Caco-2 (cell line): ENCODE data around the gene PIGL. TPM values are rescaled to one million over a fixed set of nuclear protein-coding genes. Genes with fewer than 3 reads are reported as not detected.

Experiments used
- BruUV-seq: library from RNA; stranded (reverse); fragments of 400-500 nt; replicated peaks from 2 replicates; lab custom pipeline; 2021; lab: Mats Ljungman, UMichigan
- CTCF ChIA-PET: fragments of 300-600 bp; sonication (Branson Sonifier 250); formaldehyde crosslinking; loops from one replicate; lab custom pipeline; 2022; ENCODE audit warnings: antibody characterized with exemption; lab: Charles Lee
- POLR2A ChIA-PET: fragments of 300-600 bp; sonication (Branson Sonifier 250); formaldehyde crosslinking; loops from one replicate; lab custom pipeline; 2022; ENCODE audit warnings: antibody characterized with exemption; lab: Charles Lee
- DNase-seq, 2 experiments: peaks; one replicate each; pipeline versions ENCODE4 v3.0.0 to v3.0.0-alpha.2; 2020 to 2022
- H3K27me3 ChIP-seq: replicated peaks from 2 replicates; pipeline ENCODE4 v1.6.0; 2011; ENCODE audit warnings: low read length; ENCODE audit not compliant: control insufficient read depth, insufficient read depth
- H3K36me3 ChIP-seq: 2 replicates; pipeline ENCODE4 v1.5.1; 2011; ENCODE audit warnings: low read length; ENCODE audit not compliant: control insufficient read depth, insufficient read depth
- H3K4me1 ChIP-seq: fragments of 250-450 bp; sonication (Bioruptor Pico); 2 replicates; pipeline ENCODE4 v1.5.1; 2020; ENCODE audit warnings: mild to moderate bottlenecking
- H3K4me3 ChIP-seq: 2 replicates; pipeline ENCODE4 v1.5.1; 2011; ENCODE audit warnings: low read depth, mild to moderate bottlenecking, control low read depth, low read length
- H3K9me3 ChIP-seq: fragments of 250-450 bp; sonication (Bioruptor Pico); 2 replicates; pipeline ENCODE4 v1.5.1; 2020; ENCODE audit warnings: mild to moderate bottlenecking, moderate library complexity
- H3K27ac Mint-ChIP-seq: one replicate; pipeline ENCODE4 v1.8.0; 2022; ENCODE audit warnings: mixed read lengths; ENCODE audit not compliant: unreplicated experiment
- H3K27me3 Mint-ChIP-seq: one replicate; pipeline ENCODE4 v1.8.0; 2022; ENCODE audit warnings: mixed read lengths; ENCODE audit not compliant: insufficient read depth, unreplicated experiment
- H3K36me3 Mint-ChIP-seq: one replicate; pipeline ENCODE4 v1.8.0; 2022; ENCODE audit warnings: mild to moderate bottlenecking, mixed read lengths; ENCODE audit not compliant: insufficient read depth, unreplicated experiment
- H3K4me1 Mint-ChIP-seq: one replicate; pipeline ENCODE4 v1.8.0; 2022; ENCODE audit warnings: low read depth, mixed read lengths; ENCODE audit not compliant: unreplicated experiment
- H3K4me3 Mint-ChIP-seq: one replicate; pipeline ENCODE4 v1.8.0; 2022; ENCODE audit warnings: mild to moderate bottlenecking, moderate library complexity, mixed read lengths; ENCODE audit not compliant: unreplicated experiment
- H3K9me3 Mint-ChIP-seq: one replicate; pipeline ENCODE4 v1.8.0; 2022; ENCODE audit warnings: mixed read lengths; ENCODE audit not compliant: unreplicated experiment
- intact Hi-C: fragments of 100-400 bp; cut with micrococcal nuclease; formaldehyde crosslinking; loops from one replicate; pipeline ENCODE4 v1.10.0; 2022; ENCODE audit not compliant: unreplicated experiment
- total RNA-seq: library from RNA; stranded (reverse); gene quantifications from 2 replicates; pipeline ENCODE4 v1.2.3, GENCODE V29; 2022
- TF ChIP-seq, protein P1 (sequence below), 2 experiments: fragments of 200-600 bp in 1 of 2; IDR thresholded peaks; 1 replicate in 1 of 2; 2 replicates in 1 of 2; pipeline versions ENCODE4 v1.5.1 to v1.8.0; 2011 to 2022; ENCODE audit warnings: antibody characterized with exemption in 1 of 2, control low read depth in 1 of 2, inconsistent platforms in 1 of 2, low read depth in 1 of 2, low read length in 1 of 2, mild to moderate bottlenecking in 1 of 2, moderate library complexity in 1 of 2; ENCODE audit not compliant: insufficient read depth in 1 of 2, severe bottlenecking in 1 of 2, unreplicated experiment in 1 of 2

The PIGL gene
- total RNA-seq, 1 experiment from 2014 or later = 21.1 TPM

DNA sequence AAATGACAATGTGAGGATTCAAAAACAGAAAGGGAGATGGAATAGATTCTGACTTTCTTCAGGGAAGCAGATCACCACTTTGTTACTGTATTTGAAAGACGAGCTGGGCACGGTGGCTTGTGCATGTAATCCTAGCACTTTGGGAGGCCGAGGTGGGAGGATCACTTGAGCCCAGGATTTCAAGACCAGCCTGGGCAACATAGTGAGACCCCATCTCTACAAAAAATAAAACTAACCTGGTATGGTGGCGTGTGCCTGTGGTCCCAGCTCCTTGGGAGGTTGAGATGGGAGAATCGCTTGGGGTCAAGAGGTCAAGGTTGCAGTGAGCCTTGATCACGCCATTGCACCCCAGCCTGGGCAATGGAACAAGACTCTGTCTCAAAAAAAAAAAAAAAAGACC is 34.0 kb downstream of the PIGL start:
- intact Hi-C loops = no loop called here
- H3K4me1 ChIP-seq = peaks cover 8% of the 10 kb centered on the region; the same call in 1 of the 2 replicates
- H3K9me3 ChIP-seq = no peaks in the 10 kb centered on the region
- DNase-seq = no peak
- no peak overlapping the region for H3K4me3 ChIP-seq
- Mint-ChIP-seq H3K9me3 (no peaks in the 10 kb centered on the region), H3K27me3 (no peaks in the 10 kb centered on the region), H3K4me1 (peaks cover 13% of the 10 kb centered on the region), H3K4me3 (no peak overlapping the region), H3K27ac (no peak overlapping the region), H3K36me3 (peaks cover 16% of the 10 kb centered on the region)
- no peaks in the 10 kb centered on the region for H3K36me3 ChIP-seq
- no TSS peak for BruUV-seq
- TF ChIP-seq, protein P1, sequence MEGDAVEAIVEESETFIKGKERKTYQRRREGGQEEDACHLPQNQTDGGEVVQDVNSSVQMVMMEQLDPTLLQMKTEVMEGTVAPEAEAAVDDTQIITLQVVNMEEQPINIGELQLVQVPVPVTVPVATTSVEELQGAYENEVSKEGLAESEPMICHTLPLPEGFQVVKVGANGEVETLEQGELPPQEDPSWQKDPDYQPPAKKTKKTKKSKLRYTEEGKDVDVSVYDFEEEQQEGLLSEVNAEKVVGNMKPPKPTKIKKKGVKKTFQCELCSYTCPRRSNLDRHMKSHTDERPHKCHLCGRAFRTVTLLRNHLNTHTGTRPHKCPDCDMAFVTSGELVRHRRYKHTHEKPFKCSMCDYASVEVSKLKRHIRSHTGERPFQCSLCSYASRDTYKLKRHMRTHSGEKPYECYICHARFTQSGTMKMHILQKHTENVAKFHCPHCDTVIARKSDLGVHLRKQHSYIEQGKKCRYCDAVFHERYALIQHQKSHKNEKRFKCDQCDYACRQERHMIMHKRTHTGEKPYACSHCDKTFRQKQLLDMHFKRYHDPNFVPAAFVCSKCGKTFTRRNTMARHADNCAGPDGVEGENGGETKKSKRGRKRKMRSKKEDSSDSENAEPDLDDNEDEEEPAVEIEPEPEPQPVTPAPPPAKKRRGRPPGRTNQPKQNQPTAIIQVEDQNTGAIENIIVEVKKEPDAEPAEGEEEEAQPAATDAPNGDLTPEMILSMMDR (IDR thresholded peaks at IDR 0.05; ENCODE audit: insufficient read depth in 1 of 2, low read depth in 1 of 2, low read length in 1 of 2, severe bottlenecking in 1 of 2, unreplicated experiment in 1 of 2) = no peak
- ChIA-PET CTCF (no interaction called here), POLR2A (no interaction called here)
- no peaks in the 10 kb centered on the region for H3K27me3 ChIP-seq

DNA sequence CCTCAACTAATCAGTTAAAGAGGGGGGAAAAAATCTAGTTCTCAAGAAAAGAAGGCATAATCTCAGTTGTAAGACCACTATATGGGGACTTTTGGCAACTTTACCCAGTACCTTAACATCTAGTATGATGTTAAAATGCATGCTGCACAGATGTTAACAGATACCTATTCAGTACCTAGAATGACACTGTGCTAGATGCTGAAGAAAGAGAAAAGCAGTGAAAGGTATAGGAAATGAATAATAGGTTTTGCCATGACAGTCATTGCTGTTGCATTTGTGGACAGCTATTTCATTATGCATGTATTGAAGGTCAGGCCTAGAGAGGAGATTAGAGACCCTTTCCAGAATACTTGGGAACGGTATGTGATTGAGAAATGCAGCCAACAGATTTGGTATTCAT is 34.5 kb downstream of the PIGL start:
- Histone ChIP-seq H3K4me1 (peaks cover 8% of the 10 kb centered on the region; the same call in 1 of the 2 replicates), H3K27me3 (no peaks in the 10 kb centered on the region), H3K36me3 (no peaks in the 10 kb centered on the region), H3K4me3 (no peak overlapping the region), H3K9me3 (no peaks in the 10 kb centered on the region)
- peaks cover 16% of the 10 kb centered on the region for H3K36me3 Mint-ChIP-seq
- CTCF ChIA-PET = no interaction called here
- H3K4me3 Mint-ChIP-seq = no peak overlapping the region
- TF ChIP-seq, protein P1 (IDR thresholded peaks at IDR 0.05; ENCODE audit: insufficient read depth in 1 of 2, low read depth in 1 of 2, low read length in 1 of 2, severe bottlenecking in 1 of 2, unreplicated experiment in 1 of 2) = no peak
- BruUV-seq = no TSS peak
- DNase-seq = no peak
- H3K27me3 Mint-ChIP-seq = no peaks in the 10 kb centered on the region
- H3K4me1 Mint-ChIP-seq = peaks cover 13% of the 10 kb centered on the region
- intact Hi-C loops = no loop called here
- POLR2A ChIA-PET = no interaction called here
- no peaks in the 10 kb centered on the region for H3K9me3 Mint-ChIP-seq
- no peak overlapping the region for H3K27ac Mint-ChIP-seq

DNA sequence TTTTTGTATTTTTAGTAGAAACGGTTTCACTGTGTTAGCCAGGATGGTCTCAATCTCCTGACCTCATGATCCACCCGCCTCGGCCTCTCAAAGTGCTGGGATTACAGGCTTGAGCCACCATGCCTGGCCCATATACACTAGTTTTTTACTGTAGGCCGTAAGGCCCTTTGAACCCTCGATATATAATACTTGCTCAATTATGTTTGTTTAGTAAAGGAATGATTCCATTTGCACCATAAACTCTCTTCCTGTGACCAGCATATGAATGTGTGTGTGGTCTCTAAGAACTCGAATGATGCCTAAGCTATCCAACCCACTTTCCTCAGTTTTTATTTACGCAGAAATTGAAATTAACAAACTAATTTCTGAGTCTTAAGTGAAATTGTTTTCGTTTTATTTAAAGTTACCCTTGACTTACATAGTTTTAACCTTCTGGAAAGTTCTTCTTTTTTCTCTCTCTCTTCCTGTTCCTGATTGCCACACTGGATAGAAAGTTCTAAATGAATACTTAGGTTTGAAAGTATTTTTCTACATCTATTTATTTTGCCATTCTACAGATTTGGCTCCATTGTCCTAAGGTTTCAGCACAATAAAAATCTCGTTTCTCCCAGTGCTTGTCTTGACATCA is 37.9 kb downstream of the PIGL start:
- Histone ChIP-seq H3K36me3 (no peaks in the 10 kb centered on the region), H3K27me3 (no peaks in the 10 kb centered on the region), H3K9me3 (no peaks in the 10 kb centered on the region), H3K4me3 (no peak overlapping the region), H3K4me1 (no peaks in the 10 kb centered on the region)
- BruUV-seq = no TSS peak
- intact Hi-C loops = no loop called here
- no peak for DNase-seq
- H3K36me3 Mint-ChIP-seq = peaks cover 10% of the 10 kb centered on the region
- H3K27me3 Mint-ChIP-seq = no peaks in the 10 kb centered on the region
- ChIA-PET POLR2A (no interaction called here), CTCF (no interaction called here)
- TF ChIP-seq, protein P1 (IDR thresholded peaks at IDR 0.05; ENCODE audit: insufficient read depth in 1 of 2, low read depth in 1 of 2, low read length in 1 of 2, severe bottlenecking in 1 of 2, unreplicated experiment in 1 of 2) = no peak
- H3K4me1 Mint-ChIP-seq = no peaks in the 10 kb centered on the region
- H3K9me3 Mint-ChIP-seq = no peaks in the 10 kb centered on the region
- no peak overlapping the region for H3K4me3 Mint-ChIP-seq
- no peak overlapping the region for H3K27ac Mint-ChIP-seq
